Ovary (tissue), 10 donors: ENCODE data around the gene ALOX12B. TPM values are rescaled to one million over a fixed set of nuclear protein-coding genes. Genes with fewer than 3 reads are reported as not detected.

ENCODE experiments used
- DNase-seq, 5 donors: peaks; one replicate each; pipeline ENCODE4 v3.0.0-alpha.2; 2019 to 2020
- H3K27ac ChIP-seq, 2 donors: fragments of 200-600 bp; one replicate each; pipeline versions ENCODE4 v1.5.1 to v1.8.0; 2019 to 2022
- H3K27me3 ChIP-seq: fragments of 200-600 bp; one replicate; pipeline ENCODE4 v1.8.0; 2022
- H3K36me3 ChIP-seq: fragments of 200-600 bp; sonication (generic); one replicate; pipeline ENCODE4 v1.5.1; 2019
- H3K4me1 ChIP-seq: one replicate; pipeline ENCODE4 v1.8.1; 2013; ENCODE audit warnings: mild to moderate bottlenecking, moderate library complexity; ENCODE audit not compliant: insufficient read depth
- H3K4me3 ChIP-seq: fragments of 200-600 bp; sonication (generic); one replicate; pipeline ENCODE4 v1.5.1; 2017
- H3K9me3 ChIP-seq, 2 donors: fragments of 200-600 bp in 1 of 2; sonication (generic) in 1 of 2; one replicate each; pipeline versions ENCODE4 v1.5.1 to v1.8.1; 2013 to 2019; ENCODE audit warnings: mild to moderate bottlenecking in 1 of 2, moderate library complexity in 1 of 2
- EP300 ChIP-seq: sonication (generic); formaldehyde crosslinking; IDR thresholded peaks from one replicate; pipeline ENCODE4 v1.6.1; 2017; ENCODE audit warnings: antibody characterized with exemption
- POLR2A ChIP-seq: fragments of 450-650 bp; IDR thresholded peaks from one replicate; pipeline ENCODE4 v1.6.1; 2017; ENCODE audit warnings: antibody characterized with exemption, mild to moderate bottlenecking, moderate library complexity
- WGBS, 3 donors: extraction: QIAGEN DNeasy Blood & Tissue Kit in 1 of 3; methylation state at CpG; one replicate each; pipeline versions ENCODE4 v1.1.5 to v1.1.7; 2013 to 2017; 5-methylcytosine and 5-hydroxymethylcytosine counted together
- intact Hi-C, 4 donors: fragments of 100-400 bp; cut with DNase I; formaldehyde crosslinking; loops; one replicate each; pipeline versions ENCODE4 v1.11.0 to v1.15.1; 2022 to 2023
- long read RNA-seq, 3 donors: library from polyadenylated mRNA in 2 of 3; unstranded in 2 of 3; transcript quantifications; one replicate each; pipeline ENCODE4 v2.0.0 and lab custom pipeline, GENCODE V29; 2021 to 2026
- polyA plus RNA-seq, 2 donors: library from polyadenylated mRNA; stranded (reverse); fragments of 200-250 nt in 1 of 2; fragments of 350-450 nt in 1 of 2; fragmentation: Illumina TruSeq in 1 of 2; extraction: RNeasy Lipid Tissue Mini Kit (QIAGEN cat#74804) in 1 of 2; gene quantifications; one replicate each; pipeline ENCODE4 v1.2.3, GENCODE V29; 2013 to 2014
- total RNA-seq, 7 donors: library from RNA; depleted of rRNA in 2 of 7; stranded (reverse); fragments of >200 nt in 2 of 7; fragmentation: NEBNext Ultra II Directional in 3 of 7; extraction: Animal tissue kit (Norgen Biotek cat#: 25700) in 3 of 7; gene quantifications; one replicate each; pipeline versions ENCODE4 v1.1.0 to v1.2.4, GENCODE V29; 2016 to 2023
- TF ChIP-seq, protein P1 (sequence below), 3 donors: fragments of 450-650 bp in 2 of 3; fragments of 200-600 bp in 1 of 3; IDR thresholded peaks; one replicate each; pipeline versions ENCODE4 v1.5.1 to v1.8.0; 2016 to 2022; ENCODE audit warnings: antibody characterized with exemption in 3 of 3, mild to moderate bottlenecking in 1 of 3
- donor health status: DM: no; HTN: no; CAD: no; lungs with moderate emphysema.
- donor health status: DM: no; HTN: no; CAD: no.
- donor health status: Bipolar disorder and iron deficiency.
- donor health status: DM: yes; HTN: yes; CAD: no.
- donor health status: DM: no; HTN: no; CAD: no.
- donor health status: DM: yes; HTN: yes; CAD: no.

Gene ALOX12B
- total RNA-seq (under 1 TPM in 1 of 7 donors, not detected in 6; 0.70 TPM), polyA plus RNA-seq (not detected)
- long read RNA-seq, donor 1: 0 reads
- long read RNA-seq, donor 2: 0 reads
- long read RNA-seq, donor 3: 0 reads

DNA sequence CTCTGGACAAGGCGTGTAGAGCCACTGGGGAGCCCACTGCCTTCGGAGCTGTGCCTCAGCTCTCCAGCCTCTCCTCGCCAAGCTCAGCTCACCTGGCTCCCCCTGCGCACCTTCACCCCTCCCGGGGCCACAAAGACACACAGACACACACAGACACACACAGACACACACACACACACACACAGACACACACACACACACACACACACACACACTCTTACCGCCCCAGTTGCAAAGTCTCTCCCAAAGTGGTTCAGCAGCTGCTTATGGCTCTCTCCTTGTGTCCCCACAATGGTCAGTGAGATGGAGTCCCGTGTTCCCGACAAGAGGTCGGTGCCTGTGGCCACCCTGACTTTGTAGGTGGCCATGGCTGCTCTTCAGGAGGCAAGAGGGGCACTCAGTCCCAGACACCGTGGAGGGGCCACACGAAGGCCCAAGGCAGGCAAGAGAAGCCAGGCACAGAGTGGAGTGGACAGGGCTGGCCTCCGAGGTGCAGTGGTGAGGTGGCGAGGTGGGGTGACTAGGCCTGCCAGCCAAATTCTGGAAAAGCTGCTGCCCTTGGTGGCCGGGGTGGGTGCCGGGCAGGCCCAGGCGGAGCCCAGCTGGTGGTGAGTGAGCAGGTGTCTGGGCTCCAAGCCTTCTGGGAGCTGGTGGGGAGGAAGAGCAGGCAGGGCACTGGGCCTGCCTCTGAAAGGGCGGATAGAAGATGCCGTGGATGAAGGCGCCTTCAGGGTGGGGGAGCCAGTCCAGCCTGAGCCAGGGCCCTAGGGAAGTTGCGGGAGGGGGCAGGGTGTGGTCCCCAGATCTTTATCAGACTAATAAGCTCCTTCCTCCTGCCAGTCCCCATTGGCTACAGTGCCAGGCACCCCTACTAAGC is at the start of gene ALOX12B:
Gene ALOX12B (minus strand): TSS at position 642 of the 877 bp plus-strand sequence. CDS start 274 bp downstream, at position 368.
- intact Hi-C loops: no loop called here
- Histone ChIP-seq H3K36me3 (no peaks in the 10 kb centered on the region), H3K27ac (no peak within 1 kb of the TSS), H3K4me1 (no peaks in the 10 kb centered on the region), H3K27me3 (no peaks in the 10 kb centered on the region), H3K4me3 (no peak within 1 kb of the TSS), H3K9me3 (no peaks in the 10 kb centered on the region)
- TF ChIP-seq EP300 (no peak), POLR2A (no peak)
- TF ChIP-seq, protein P1, sequence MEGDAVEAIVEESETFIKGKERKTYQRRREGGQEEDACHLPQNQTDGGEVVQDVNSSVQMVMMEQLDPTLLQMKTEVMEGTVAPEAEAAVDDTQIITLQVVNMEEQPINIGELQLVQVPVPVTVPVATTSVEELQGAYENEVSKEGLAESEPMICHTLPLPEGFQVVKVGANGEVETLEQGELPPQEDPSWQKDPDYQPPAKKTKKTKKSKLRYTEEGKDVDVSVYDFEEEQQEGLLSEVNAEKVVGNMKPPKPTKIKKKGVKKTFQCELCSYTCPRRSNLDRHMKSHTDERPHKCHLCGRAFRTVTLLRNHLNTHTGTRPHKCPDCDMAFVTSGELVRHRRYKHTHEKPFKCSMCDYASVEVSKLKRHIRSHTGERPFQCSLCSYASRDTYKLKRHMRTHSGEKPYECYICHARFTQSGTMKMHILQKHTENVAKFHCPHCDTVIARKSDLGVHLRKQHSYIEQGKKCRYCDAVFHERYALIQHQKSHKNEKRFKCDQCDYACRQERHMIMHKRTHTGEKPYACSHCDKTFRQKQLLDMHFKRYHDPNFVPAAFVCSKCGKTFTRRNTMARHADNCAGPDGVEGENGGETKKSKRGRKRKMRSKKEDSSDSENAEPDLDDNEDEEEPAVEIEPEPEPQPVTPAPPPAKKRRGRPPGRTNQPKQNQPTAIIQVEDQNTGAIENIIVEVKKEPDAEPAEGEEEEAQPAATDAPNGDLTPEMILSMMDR (IDR thresholded peaks at IDR 0.05): no peak
- no peak for DNase-seq
- 77 to 83% (median 80%) methylated on average over 20 of the region's 20 CpGs for WGBS, 3 donors

DNA sequence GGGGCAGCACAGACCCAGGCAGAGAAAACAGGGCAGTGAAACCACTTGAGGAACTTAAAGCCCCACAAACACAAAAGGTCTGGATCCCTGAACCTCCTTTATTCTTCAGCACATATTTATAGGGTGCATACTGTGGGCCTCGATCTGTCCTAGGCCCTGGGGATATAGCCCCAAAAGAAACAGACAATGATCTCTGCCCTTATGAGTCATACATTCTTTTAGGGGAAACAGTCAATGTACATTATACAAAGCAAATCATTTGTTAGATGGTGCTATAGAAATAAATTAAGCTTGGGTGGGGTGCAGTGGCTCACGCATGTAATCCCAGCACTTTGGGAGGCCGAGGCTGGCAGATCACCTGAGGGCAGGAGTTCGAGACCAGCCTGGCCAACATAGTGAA is 46.4 kb upstream of the ALOX12B start:
- WGBS, 3 donors: 82 to 88% (median 83%) methylated on average over 4 of the region's 4 CpGs
- no peaks in the 10 kb centered on the region for H3K36me3 ChIP-seq
- no peaks in the 10 kb centered on the region for H3K9me3 ChIP-seq
- no peaks in the 10 kb centered on the region for H3K4me1 ChIP-seq
- no peak for TF ChIP-seq POLR2A
- TF ChIP-seq, protein P1 (IDR thresholded peaks at IDR 0.05): no peak
- TF ChIP-seq EP300: no peak
- no peak overlapping the region for H3K27ac ChIP-seq
- no peak overlapping the region for H3K4me3 ChIP-seq
- H3K27me3 ChIP-seq: no peaks in the 10 kb centered on the region
- no peak for DNase-seq
- intact Hi-C loops: no loop called here

DNA sequence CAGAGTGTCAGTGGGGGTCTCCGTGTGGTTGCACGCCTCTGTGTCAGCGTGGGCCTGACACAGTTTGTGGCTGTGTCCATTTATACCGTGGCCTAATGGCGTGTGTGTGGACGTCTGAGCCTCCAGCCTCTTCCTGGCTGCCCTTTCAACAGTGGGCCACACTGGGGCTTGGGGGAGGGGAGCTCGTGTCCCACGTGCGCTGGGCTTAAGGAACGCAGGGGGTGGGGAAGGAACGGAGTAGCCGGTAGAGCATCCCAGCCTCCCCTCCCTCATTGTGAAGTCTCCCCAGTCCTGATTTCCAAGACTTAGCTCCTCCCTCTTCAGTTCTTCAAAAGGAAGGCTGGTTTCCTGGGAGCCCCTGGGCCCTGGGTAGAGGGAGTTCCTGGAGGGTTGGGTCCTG is 45.9 kb upstream of the ALOX12B start:
- Histone ChIP-seq H3K27ac (no peak overlapping the region), H3K27me3 (no peaks in the 10 kb centered on the region), H3K9me3 (no peaks in the 10 kb centered on the region), H3K36me3 (no peaks in the 10 kb centered on the region), H3K4me3 (no peak overlapping the region), H3K4me1 (no peaks in the 10 kb centered on the region)
- TF ChIP-seq POLR2A: no peak
- TF ChIP-seq EP300: no peak
- TF ChIP-seq, protein P1 (IDR thresholded peaks at IDR 0.05): no peak
- 51 to 58% (median 55%) methylated on average over 12 of the region's 12 CpGs for WGBS, 3 donors
- intact Hi-C loops: no loop called here
- peak in 1 of 5 donors; percentile 11 for DNase-seq

DNA sequence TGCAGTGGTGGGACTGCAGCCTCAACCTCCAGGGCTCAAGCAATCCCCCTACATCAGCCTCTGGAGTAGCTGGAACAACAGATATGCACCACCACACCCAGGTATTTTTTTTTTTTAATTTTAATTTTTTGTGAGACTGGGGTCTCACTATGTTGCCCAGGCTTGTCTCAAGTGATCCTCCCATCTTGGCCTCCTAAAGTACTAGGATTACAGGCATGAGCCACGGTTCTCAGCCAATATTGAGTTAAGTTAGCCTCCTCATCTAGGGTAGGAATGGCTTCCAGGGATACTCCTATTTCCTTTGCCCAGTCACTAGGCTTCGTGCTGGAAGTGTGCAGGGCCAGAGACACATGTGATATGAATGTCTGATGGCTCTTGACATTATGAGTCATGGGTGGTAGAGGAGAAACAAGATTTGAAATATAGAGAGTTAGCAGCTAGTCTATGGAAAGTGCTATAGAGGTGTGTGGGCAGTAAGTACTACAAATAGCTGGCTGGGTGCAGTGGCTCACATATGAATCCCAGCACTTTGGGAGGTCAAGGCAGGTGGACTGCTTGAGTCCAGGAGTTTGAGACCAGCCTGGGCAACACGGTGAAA is 44.4 kb upstream of the ALOX12B start:
- Histone ChIP-seq H3K4me1 (no peaks in the 10 kb centered on the region), H3K36me3 (no peaks in the 10 kb centered on the region), H3K27ac (no peak overlapping the region), H3K27me3 (no peaks in the 10 kb centered on the region), H3K9me3 (no peaks in the 10 kb centered on the region), H3K4me3 (no peak overlapping the region)
- intact Hi-C loops: no loop called here
- TF ChIP-seq POLR2A: no peak
- TF ChIP-seq, protein P1 (IDR thresholded peaks at IDR 0.05): no peak
- no peak for TF ChIP-seq EP300
- no peak for DNase-seq
- WGBS, 3 donors: 62 to 71% (median 63%) methylated on average over 3 of the region's 3 CpGs
